ENCODE data around the gene ST6GALNAC6. TPM values are rescaled to one million over a fixed set of nuclear protein-coding genes. Genes with fewer than 3 reads are reported as not detected.

The ST6GALNAC6 gene
- total RNA-seq, 4 donors from 2014 or later: 14.5 to 69.4 (median 26.1) TPM

DNA sequence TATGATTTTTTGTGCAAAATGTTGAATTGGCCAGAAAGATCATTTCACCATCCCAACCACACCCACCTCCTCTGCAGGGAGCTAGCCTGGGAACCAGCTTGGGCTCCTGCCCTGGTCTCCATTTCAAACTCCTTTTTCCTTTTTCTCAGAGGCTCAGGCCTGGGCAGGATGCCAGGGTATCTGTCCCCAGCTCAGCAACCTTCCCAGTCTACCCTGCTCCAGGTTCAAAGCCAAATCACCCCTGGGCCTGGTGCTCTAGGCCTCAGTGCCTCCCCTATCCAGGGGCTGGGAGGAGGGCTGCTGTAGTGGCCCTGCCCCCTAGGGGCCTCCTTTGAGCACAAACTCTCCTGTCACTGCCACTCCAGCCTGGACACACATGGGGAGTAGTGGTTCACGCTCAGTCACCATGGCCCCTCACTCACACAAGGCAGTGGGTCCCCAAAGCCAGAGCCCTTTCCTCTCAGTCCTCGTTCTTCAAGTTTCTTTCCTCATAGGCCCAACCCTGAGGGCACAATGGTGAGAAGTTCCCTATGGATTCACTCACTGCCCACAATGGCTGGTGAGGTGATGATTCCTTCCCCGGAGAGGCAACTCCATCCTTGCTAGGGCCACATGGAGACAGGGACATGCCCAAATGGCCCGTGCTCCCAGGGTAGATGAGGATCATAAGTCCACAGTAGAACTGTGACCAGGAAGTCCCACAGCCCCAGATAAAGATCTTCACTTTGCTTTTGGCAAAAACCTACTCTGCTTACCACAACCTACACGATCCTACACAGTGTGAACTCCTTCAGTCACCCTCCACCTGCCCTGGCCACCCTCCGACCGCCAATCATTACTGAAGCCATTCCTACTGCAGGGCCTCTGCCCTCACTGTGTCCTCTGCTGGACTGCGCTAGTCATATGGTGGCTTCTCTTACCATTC, 19.0 kb upstream of the ST6GALNAC6 start:
- H3K36me3 ChIP-seq: peaks cover 0 to 9% (median 0%) of the 10 kb centered on the region in 3 donors
- H3K27me3 ChIP-seq: peaks cover 0 to 5% (median 0%) of the 10 kb centered on the region in 4 donors
- H3K4me1 ChIP-seq: peaks cover 47 to 77% (median 50%) of the 10 kb centered on the region in 3 donors
- TF ChIP-seq CTCF (IDR thresholded peaks at IDR 0.05): peak in 2 of 6 experiments; percentile 13 to 16
- TF ChIP-seq POLR2A (IDR thresholded peaks at IDR 0.05): no peak
- intact Hi-C loops (cut with DNase I): no loop called here
- peak overlapping the region; percentile 65 to 87 (median 77) for H3K27ac ChIP-seq
- H3K9me3 ChIP-seq: no peaks in the 10 kb centered on the region
- no peak overlapping the region for H3K4me3 ChIP-seq
- 69 to 83% methylated on average over 6 to 8 of the region's 8 CpGs for WGBS, 2 donors
- no peak for DNase-seq

GRCh38 chr9:127917603-127918002, 18.2 kb upstream of the ST6GALNAC6 start:
- TF ChIP-seq CTCF (IDR thresholded peaks at IDR 0.05): no peak
- TF ChIP-seq POLR2A (IDR thresholded peaks at IDR 0.05): no peak
- 54 to 62% methylated on average over 5 to 6 of the region's 6 CpGs for WGBS, 2 donors
- DNase-seq: no peak
- peak overlapping the region; percentile 65 to 87 (median 77) for H3K27ac ChIP-seq
- intact Hi-C loops (cut with DNase I): no loop called here
- peaks cover 47 to 77% (median 50%) of the 10 kb centered on the region in 3 donors for H3K4me1 ChIP-seq
- H3K27me3 ChIP-seq: peaks cover 0 to 5% (median 0%) of the 10 kb centered on the region in 4 donors
- H3K36me3 ChIP-seq: peaks cover 0 to 17% (median 0%) of the 10 kb centered on the region in 3 donors
- H3K9me3 ChIP-seq: no peaks in the 10 kb centered on the region
- H3K4me3 ChIP-seq: peak overlapping the region in 2 of 4 donors; percentile 66 to 81

- intact Hi-C loops (cut with DNase I): no loop called here
Measured at GRCh38 chr9:127916720-127917581, 17.5 kb upstream of the ST6GALNAC6 start, which contains the start of gene ST6GALNAC4. Gene ST6GALNAC4, minus strand, starts transcription at chr9:127917041. Its CDS starts 622 bp downstream, at chr9:127916419.

More at GRCh38 chr9:127916720-127917581, 17.5 kb upstream of the ST6GALNAC6 start, which contains the start of gene ST6GALNAC4:
- peaks cover 47 to 74% (median 49%) of the 10 kb centered on the region in 3 donors for H3K4me1 ChIP-seq
- H3K36me3 ChIP-seq: peaks cover 0 to 24% (median 5%) of the 10 kb centered on the region in 3 donors
- peak; percentile 39 for DNase-seq
- TF ChIP-seq CTCF (IDR thresholded peaks at IDR 0.05) (no peak), POLR2A (IDR thresholded peaks at IDR 0.05) (peak in 1 of 4 donors; percentile 62)
- H3K27ac ChIP-seq: peak within 1 kb of the TSS; percentile 65 to 87 (median 77)
- H3K27me3 ChIP-seq: peaks cover 0 to 3% (median 0%) of the 10 kb centered on the region in 4 donors
- 8 to 21% methylated on average over 4 to 17 of the region's 71 CpGs for WGBS, 2 donors
- peak within 1 kb of the TSS; percentile 35 to 81 (median 68) for H3K4me3 ChIP-seq
- H3K9me3 ChIP-seq: no peaks in the 10 kb centered on the region
